Lung (tissue), 12 donors: Measurements from ENCODE around the gene DNAJB13. TPM values are rescaled to one million over a fixed set of nuclear protein-coding genes. Genes with fewer than 3 reads are reported as not detected.

ENCODE experiments used
- ATAC-seq: fragments of 200-7000 bp; cut with Tn5 transposase; one replicate; pipeline ENCODE4 v1.9.1; 2020; ENCODE audit warnings: moderate number of reproducible peaks; ENCODE audit not compliant: insufficient read depth, low FRiP score
- DNase-seq, 3 donors: peaks; one replicate each; pipeline ENCODE4 v3.0.0-alpha.2; 2013 to 2017
- H3K27ac ChIP-seq, 2 donors: one replicate each; pipeline ENCODE4 v1.5.1; 2013; ENCODE audit warnings: mild to moderate bottlenecking in 2 of 2, moderate library complexity in 2 of 2, control low read depth in 1 of 2, inconsistent platforms in 1 of 2, low read depth in 1 of 2, low read length in 1 of 2
- H3K27me3 ChIP-seq, 3 donors: one replicate each; pipeline ENCODE4 v1.5.1; 2013; ENCODE audit warnings: low read length in 2 of 3; ENCODE audit not compliant: control insufficient read depth in 3 of 3, insufficient read depth in 3 of 3
- H3K36me3 ChIP-seq, 4 donors: one replicate each; pipeline ENCODE4 v1.5.1; 2013; ENCODE audit warnings: low read length in 4 of 4, mild to moderate bottlenecking in 1 of 4, moderate library complexity in 1 of 4; ENCODE audit not compliant: control insufficient read depth in 4 of 4, insufficient read depth in 4 of 4
- H3K4me1 ChIP-seq, 5 donors: one replicate each; pipeline ENCODE4 v1.5.1; 2013; ENCODE audit warnings: low read length in 5 of 5, mild to moderate bottlenecking in 2 of 5, moderate library complexity in 1 of 5; ENCODE audit not compliant: control insufficient read depth in 5 of 5, insufficient read depth in 5 of 5
- H3K4me3 ChIP-seq: one replicate; pipeline ENCODE4 v1.5.1; 2013; ENCODE audit warnings: mild to moderate bottlenecking, control low read depth, moderate library complexity
- H3K9ac ChIP-seq, 2 donors: one replicate each; pipeline ENCODE4 v1.5.1; 2013; ENCODE audit warnings: low read length in 2 of 2, control low read depth in 1 of 2; ENCODE audit not compliant: insufficient read depth in 1 of 2
- H3K9me3 ChIP-seq, 4 donors: one replicate each; pipeline ENCODE4 v1.5.1; 2013; ENCODE audit warnings: low read length in 3 of 4, mild to moderate bottlenecking in 1 of 4, moderate library complexity in 1 of 4; ENCODE audit not compliant: control insufficient read depth in 4 of 4, insufficient read depth in 3 of 4
- WGBS, 2 donors: extraction: QIAGEN DNeasy Blood & Tissue Kit; methylation state at CpG; one replicate each; pipeline ENCODE4 v1.1.7; 2013; 5-methylcytosine and 5-hydroxymethylcytosine counted together
- polyA plus RNA-seq, 2 donors: library from polyadenylated mRNA; stranded (reverse); fragments of 200-250 nt; gene quantifications; one replicate each; pipeline ENCODE4 v1.2.1, GENCODE V29; 2013
- total RNA-seq, 2 donors: library from RNA; depleted of rRNA in 1 of 2; stranded (reverse); fragments of >200 nt in 1 of 2; gene quantifications; one replicate each; pipeline ENCODE4 v1.2.1, GENCODE V29; 2014 to 2021
- TF ChIP-seq, protein P1 (sequence below): IDR thresholded peaks from 2 replicates; pipeline ENCODE4 v1.5.1; 2012; ENCODE audit warnings: mild to moderate bottlenecking; ENCODE audit errors: control extremely low read depth, extremely low read depth
- donor health status: control.
- donor health status: control.
- donor health status: Bipolar disorder and iron deficiency.
- donor health status: healthy.
- donor health status: DM: yes; HTN: yes; CAD: no.

Gene DNAJB13
- total and polyA plus RNA-seq, 4 donors = 5.4 to 11.9 (median 6.4) TPM

DNA sequence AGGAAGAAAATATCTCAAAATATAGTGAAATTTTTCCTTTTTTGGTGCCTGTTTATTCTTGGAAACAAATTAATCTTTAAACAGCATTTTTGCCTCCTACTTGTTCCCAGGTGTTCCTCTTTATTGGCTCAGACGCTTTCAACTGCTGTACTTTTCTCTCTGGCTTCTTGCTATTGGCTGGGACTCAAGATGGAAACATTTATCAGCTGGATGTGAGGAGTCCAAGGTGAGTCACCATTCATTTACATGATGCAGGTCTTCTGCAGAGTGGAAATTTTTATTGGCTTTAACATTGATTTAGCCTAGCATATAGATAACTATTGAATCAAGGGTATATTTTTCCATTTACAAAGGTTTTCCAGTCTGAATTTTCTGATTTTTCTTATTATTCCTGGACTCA lies 34.4 kb upstream of the DNAJB13 start:
- DNase-seq (no peak), ATAC-seq (no peak)
- no peaks in the 10 kb centered on the region for H3K27me3 ChIP-seq
- H3K4me3 ChIP-seq = no peak overlapping the region
- H3K4me1 ChIP-seq = no peaks in the 10 kb centered on the region
- no peak overlapping the region for H3K27ac ChIP-seq
- TF ChIP-seq, protein P1, sequence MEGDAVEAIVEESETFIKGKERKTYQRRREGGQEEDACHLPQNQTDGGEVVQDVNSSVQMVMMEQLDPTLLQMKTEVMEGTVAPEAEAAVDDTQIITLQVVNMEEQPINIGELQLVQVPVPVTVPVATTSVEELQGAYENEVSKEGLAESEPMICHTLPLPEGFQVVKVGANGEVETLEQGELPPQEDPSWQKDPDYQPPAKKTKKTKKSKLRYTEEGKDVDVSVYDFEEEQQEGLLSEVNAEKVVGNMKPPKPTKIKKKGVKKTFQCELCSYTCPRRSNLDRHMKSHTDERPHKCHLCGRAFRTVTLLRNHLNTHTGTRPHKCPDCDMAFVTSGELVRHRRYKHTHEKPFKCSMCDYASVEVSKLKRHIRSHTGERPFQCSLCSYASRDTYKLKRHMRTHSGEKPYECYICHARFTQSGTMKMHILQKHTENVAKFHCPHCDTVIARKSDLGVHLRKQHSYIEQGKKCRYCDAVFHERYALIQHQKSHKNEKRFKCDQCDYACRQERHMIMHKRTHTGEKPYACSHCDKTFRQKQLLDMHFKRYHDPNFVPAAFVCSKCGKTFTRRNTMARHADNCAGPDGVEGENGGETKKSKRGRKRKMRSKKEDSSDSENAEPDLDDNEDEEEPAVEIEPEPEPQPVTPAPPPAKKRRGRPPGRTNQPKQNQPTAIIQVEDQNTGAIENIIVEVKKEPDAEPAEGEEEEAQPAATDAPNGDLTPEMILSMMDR = no peak
- H3K9ac ChIP-seq = no peak overlapping the region
- 59 to 89% methylated on average over 1 of the region's 1 CpG for WGBS, 2 donors
- H3K9me3 ChIP-seq = no peaks in the 10 kb centered on the region
- H3K36me3 ChIP-seq = peaks cover 22 to 38% (median 31%) of the 10 kb centered on the region in 4 donors

DNA sequence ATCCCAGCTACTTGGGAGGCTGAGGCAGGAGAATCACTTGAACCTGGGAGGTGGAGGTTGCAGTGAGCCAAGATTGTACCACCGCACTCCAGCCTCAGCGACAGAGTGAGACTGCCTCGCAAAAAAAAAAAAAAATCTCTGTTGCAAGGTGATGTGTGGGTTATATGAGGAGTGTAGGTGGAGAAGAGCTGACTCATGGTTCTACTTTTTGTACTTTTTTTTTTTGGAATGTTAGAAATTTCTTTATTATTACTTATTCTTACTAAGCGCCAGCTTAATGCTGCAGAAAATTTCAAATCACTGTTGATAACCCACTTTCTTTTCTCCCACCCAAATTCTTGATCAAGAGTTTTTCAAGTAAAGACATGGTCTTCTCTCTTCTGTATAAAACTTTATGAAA lies 29.6 kb upstream of the DNAJB13 start:
- Histone ChIP-seq H3K4me1 (no peaks in the 10 kb centered on the region), H3K27me3 (no peaks in the 10 kb centered on the region), H3K36me3 (peaks cover 15 to 23% (median 19%) of the 10 kb centered on the region in 4 donors), H3K9ac (no peak overlapping the region), H3K27ac (no peak overlapping the region), H3K4me3 (no peak overlapping the region), H3K9me3 (no peaks in the 10 kb centered on the region)
- WGBS, 2 donors = 96 to 98% methylated on average over 4 of the region's 4 CpGs
- DNase-seq (no peak), ATAC-seq (no peak)
- TF ChIP-seq, protein P1 = no peak

DNA sequence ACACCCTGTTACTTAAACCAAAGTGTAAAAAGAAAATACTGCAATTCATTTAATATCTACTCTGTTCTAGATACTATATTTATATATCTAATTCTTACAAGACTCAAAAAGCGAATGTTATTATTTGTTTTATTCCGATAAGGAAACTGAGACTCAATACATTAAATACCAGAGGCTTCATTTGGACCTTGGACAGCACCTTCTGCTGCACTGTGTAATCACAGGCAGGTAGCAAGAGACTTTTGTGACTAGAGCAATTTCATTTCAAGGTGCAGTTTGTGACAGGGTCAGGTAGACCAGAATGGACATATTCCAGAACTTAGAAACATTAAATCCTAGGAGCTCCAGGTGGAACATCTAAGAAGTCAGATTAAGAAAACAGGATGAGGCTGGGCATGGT lies 21.4 kb upstream of the DNAJB13 start:
- Histone ChIP-seq H3K27ac (no peak overlapping the region), H3K4me1 (peaks cover 0 to 3% (median 0%) of the 10 kb centered on the region in 5 donors), H3K9me3 (no peaks in the 10 kb centered on the region), H3K9ac (no peak overlapping the region), H3K36me3 (peaks cover 7 to 23% (median 21%) of the 10 kb centered on the region in 4 donors), H3K27me3 (no peaks in the 10 kb centered on the region), H3K4me3 (no peak overlapping the region)
- 97 to 99% methylated on average over 2 of the region's 2 CpGs for WGBS, 2 donors
- TF ChIP-seq, protein P1 = no peak
- ATAC-seq (no peak), DNase-seq (no peak)

DNA sequence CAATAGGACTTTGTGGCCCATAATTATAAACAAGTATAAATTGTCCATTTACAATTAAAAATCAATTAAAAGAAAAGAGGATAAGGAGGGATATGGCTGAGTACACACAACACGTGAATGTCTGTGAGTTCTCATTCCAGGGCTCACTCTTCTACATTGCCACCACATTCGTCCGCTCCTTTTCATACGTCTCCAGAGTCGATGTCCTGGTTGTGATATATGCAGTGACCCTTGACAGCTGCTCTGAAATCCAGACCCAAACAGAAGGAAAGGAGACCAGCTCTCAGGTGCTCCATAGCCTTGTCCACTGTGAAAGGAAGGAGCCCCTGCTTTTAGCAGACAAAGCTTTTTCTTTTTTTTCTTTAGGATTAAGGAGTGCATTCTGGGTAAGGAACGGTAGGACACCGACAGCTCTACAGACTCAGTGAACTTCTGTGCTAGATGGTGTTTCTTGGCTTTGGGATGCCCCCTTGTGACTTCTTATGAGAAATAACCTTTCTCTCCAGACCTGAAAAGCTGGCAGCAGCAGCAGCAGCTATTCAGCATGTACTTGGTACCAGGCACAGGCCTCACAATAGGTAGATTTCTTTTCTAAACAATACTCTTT lies 19.7 kb upstream of the DNAJB13 start:
- Histone ChIP-seq H3K9me3 (no peaks in the 10 kb centered on the region), H3K4me1 (peaks cover 0 to 3% (median 0%) of the 10 kb centered on the region in 5 donors), H3K27ac (no peak overlapping the region), H3K9ac (no peak overlapping the region), H3K27me3 (no peaks in the 10 kb centered on the region), H3K4me3 (no peak overlapping the region), H3K36me3 (peaks cover 7 to 21% (median 20%) of the 10 kb centered on the region in 4 donors)
- ATAC-seq (no peak), DNase-seq (peak in 2 of 3 donors; percentile 36 to 45)
- TF ChIP-seq, protein P1 = no peak
- 69 to 72% methylated on average over 7 of the region's 7 CpGs for WGBS, 2 donors
